ENCODE data around the gene CAP2.

CAP2 gene

DNA sequence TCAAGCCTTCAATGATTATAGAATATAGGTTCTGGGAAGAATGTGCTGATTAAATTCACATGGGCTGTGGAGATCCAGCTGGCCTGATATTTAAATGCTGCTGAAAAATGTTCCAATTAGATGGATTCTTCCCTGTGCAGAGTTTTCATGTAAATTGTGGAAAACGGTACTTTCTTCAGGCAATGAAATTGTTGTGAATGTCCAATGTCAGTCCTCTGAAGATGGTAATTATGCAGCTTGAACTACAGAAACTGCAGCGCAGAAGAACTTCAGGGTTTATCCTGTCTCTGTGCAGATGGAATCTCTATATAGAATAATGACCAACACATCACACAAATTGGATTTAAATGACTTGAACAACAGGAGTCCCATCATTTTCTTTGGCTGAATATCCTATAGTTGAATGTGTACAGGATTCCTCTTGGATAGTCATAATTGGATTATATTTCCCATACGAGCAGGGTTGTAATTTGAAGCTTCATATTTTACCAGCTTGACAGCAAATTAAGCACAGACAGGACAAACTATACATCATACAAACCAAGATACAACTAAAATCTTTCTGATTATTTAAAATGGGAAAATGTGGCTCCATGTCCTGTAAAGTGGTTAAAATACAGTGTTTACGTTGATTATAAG is 82.3 kb downstream of the CAP2 start:
- DNase-seq (ENCODE audit: low read depth, low spot score) = no peak

GRCh38 chr6:17476511-17476910 is 83.1 kb downstream of the CAP2 start:
- DNase-seq (ENCODE audit: low read depth, low spot score) = no peak

- DNase-seq (ENCODE audit: low read depth, low spot score) = no peak
Measured at GRCh38 chr6:17477356-17477755, 84.0 kb downstream of the CAP2 start.

- no peak for DNase-seq (ENCODE audit: low read depth, low spot score)
Measured at GRCh38 chr6:17478223-17478907, 85.0 kb downstream of the CAP2 start.

- no peak for DNase-seq (ENCODE audit: low read depth, low spot score)
Measured at GRCh38 chr6:17478946-17479345, 85.6 kb downstream of the CAP2 start.

DNA sequence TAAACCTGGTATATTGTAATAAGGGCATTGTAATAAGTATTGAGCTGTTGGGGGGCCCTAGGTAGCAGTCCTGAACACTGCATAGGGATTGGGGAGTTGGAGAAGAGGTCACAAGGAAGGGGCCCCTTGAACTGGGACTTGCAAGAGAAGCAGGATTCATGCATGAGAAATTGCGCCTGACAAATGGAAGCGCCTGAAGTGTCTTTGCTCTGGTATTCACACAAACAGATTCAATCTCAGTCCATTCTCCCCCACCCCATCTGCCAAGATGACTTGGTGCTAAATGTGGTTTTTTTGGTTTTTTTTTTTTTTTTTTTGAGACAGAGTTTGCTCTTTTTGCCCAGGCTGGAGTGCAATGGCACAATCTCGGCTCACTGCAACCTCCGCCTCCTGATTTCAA is 87.1 kb downstream of the CAP2 start:
- DNase-seq (ENCODE audit: low read depth, low spot score) = no peak

GRCh38 chr6:17482711-17483110 is 89.3 kb downstream of the CAP2 start:
- no peak for DNase-seq (ENCODE audit: low read depth, low spot score)

DNA sequence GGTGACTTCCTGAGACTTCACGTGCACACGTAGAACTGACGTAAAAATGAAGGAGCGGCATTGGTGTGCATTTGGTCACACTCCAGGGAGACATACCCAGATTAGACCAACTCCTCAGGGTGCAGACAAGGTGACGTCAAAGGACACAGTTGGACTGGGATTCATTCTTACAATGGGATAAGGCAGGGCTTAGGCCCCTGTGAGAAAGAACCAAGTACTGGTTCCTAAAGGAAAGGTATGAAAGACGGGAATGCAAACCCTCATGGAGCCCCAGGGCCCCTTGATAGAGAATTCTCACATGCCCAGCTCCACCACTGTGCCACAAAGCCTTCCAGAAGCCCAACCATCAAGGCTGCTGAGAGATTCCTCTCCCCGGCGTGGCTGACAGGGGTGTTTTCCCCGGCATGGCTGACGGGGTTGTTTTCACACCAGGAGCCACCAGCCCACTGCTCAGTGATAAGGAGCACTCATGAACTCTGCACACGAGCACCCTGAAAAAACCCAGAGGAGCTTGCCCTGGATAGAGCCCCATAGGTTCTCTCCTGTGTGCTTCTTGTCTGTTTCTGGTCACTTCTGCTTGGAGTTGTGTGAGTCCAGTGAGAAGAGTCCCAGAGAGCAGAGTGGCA is 90.1 kb downstream of the CAP2 start:
- no peak for DNase-seq (ENCODE audit: low read depth, low spot score)

GRCh38 chr6:17484201-17484849 is 90.9 kb downstream of the CAP2 start:
- DNase-seq (ENCODE audit: low read depth, low spot score) = no peak

- no peak for DNase-seq (ENCODE audit: low read depth, low spot score)
Measured at GRCh38 chr6:17485181-17485580, 91.8 kb downstream of the CAP2 start.

GRCh38 chr6:17485946-17486345 is 92.6 kb downstream of the CAP2 start:
- DNase-seq (ENCODE audit: low read depth, low spot score) = no peak

DNA sequence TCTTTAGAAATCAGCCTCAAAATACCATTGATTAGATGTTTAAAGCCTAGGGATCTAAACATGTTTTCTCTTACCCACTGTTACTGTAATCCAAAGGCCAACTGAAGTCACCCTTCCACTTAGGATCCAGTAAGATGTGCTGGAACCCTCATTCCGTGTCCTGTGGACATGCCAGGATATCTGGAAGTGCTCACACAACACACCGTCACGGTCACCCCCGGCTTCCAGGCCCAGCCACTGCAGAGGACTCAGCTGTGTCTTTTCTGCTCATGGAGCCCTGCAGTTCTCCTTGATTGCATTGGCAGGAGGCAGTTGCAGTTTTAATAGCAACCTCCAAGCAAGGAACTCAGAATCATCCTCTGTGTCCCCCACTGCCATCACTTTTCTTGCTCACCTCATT is 93.3 kb downstream of the CAP2 start:
- no peak for DNase-seq (ENCODE audit: low read depth, low spot score)

GRCh38 chr6:17490724-17491123 is 97.3 kb downstream of the CAP2 start:
- peak; percentile 67 for DNase-seq (ENCODE audit: low read depth, low spot score)

DNA sequence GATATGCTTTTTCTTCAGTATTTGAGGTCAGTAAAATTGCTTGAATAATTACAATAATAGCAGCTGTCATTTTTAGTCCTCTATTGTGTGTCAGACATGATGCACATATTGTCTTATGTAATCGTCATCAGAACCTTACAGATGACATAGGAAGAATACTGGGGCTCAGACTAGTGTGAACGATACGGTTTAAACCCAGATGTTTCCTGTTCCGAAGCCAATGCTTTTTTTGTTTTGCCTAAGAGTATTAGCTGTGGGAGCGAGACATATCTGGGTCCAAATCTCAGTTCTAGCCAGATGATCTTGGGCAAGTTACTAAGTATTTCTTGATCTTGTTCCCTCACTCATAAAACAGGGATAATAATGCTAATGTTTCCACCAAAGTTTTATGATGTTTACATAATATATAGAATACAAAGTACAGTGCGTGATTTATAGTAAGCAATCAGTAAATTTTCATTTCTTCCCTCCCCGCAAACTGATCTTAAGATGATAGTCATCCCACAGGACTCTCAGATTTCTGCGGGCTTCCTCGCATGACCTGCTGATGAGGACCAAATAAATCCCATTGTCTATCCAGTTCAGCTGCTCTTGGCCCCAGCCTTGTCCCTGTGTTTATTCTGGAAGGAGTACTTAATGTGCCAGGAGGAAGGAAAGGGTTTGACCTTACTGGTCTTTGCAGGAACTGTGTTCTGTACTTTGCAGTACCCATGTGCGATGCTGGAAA is 98.2 kb downstream of the CAP2 start:
- no peak for DNase-seq (ENCODE audit: low read depth, low spot score)

- DNase-seq (ENCODE audit: low read depth, low spot score) = no peak
Measured at GRCh38 chr6:17492350-17492749, 99.0 kb downstream of the CAP2 start.

- peak; percentile 31 for DNase-seq (ENCODE audit: low read depth, low spot score)
Measured at GRCh38 chr6:17493286-17493685, 99.9 kb downstream of the CAP2 start.

GRCh38 chr6:17494177-17494576 is 100.8 kb downstream of the CAP2 start:
- DNase-seq (ENCODE audit: low read depth, low spot score) = no peak

- DNase-seq (ENCODE audit: low read depth, low spot score) = no peak
Measured at GRCh38 chr6:17494919-17495318, 101.5 kb downstream of the CAP2 start.

- DNase-seq (ENCODE audit: low read depth, low spot score) = no peak
Measured at GRCh38 chr6:17497535-17498095, 104.2 kb downstream of the CAP2 start.

DNA sequence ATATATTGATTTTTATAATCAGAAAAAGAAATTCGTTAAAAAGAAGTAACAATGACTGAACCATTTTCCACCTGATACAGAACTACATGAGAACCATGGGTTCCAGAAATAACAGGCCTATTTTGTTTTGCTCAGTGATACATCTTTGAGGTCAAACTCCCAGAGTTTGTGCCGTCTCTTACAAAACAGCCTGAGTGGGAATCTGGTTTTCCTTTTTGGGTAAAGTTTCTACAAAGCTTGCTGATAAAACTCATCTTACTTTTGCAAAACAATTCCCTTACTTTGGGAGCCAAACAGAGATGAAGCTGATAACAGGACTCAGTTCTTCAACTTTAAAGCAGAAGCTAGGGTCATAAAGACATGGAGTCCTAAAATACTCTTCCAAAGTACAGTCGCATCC is 108.0 kb downstream of the CAP2 start:
- DNase-seq (ENCODE audit: low read depth, low spot score) = no peak

- DNase-seq (ENCODE audit: low read depth, low spot score) = no peak
Measured at GRCh38 chr6:17501982-17502704, 108.7 kb downstream of the CAP2 start.
